Lower leg skin (tissue), 4 donors: ENCODE results near the gene AP3S1. TPM values are rescaled to one million over a fixed set of nuclear protein-coding genes. Genes with fewer than 3 reads are reported as not detected.
"Not testable (repeated sequence)": the region's sequence is repeated elsewhere in the genome, so short reads cannot be mapped to it uniquely, and the experiment has no call there.

Experiments
- DNase-seq, 2 donors: peaks; one replicate each; pipeline ENCODE4 v3.0.0-alpha.2; 2019; ENCODE audit warnings: low spot score in 2 of 2
- H3K4me3 ChIP-seq: fragments of 200-600 bp; sonication (generic); 2 replicates; pipeline ENCODE4 v1.5.1; 2017; ENCODE audit warnings: mild to moderate bottlenecking, low read depth; ENCODE audit not compliant: poor library complexity, severe bottlenecking
- CTCF ChIP-seq, 3 donors: fragments of 450-650 bp; IDR thresholded peaks; one replicate each; pipeline ENCODE4 v1.5.1; 2016; ENCODE audit warnings: antibody characterized with exemption in 3 of 3, mild to moderate bottlenecking in 3 of 3, moderate library complexity in 2 of 3
- POLR2A ChIP-seq, 2 donors: fragments of 450-650 bp; IDR thresholded peaks; one replicate each; pipeline ENCODE4 v1.6.1; 2016 to 2017; ENCODE audit warnings: antibody characterized with exemption in 2 of 2, mild to moderate bottlenecking in 1 of 2, moderate library complexity in 1 of 2
- WGBS, 2 donors: methylation state at CpG; one replicate each; pipeline ENCODE4 v1.1.5; 2018; 5-methylcytosine and 5-hydroxymethylcytosine counted together
- intact Hi-C: fragments of 100-400 bp; cut with DNase I; formaldehyde crosslinking; loops from one replicate; pipeline ENCODE4 v1.15.0; 2023; ENCODE audit warnings: low total_unique reads
- total RNA-seq, 4 donors: library from RNA; depleted of rRNA; stranded (reverse); fragments of >200 nt; gene quantifications; one replicate each; pipeline ENCODE4 v1.1.0, GENCODE V29; 2016

The AP3S1 gene
- total RNA-seq, 4 donors from 2014 or later, result 53.3 to 198 (median 72.8) TPM

DNA sequence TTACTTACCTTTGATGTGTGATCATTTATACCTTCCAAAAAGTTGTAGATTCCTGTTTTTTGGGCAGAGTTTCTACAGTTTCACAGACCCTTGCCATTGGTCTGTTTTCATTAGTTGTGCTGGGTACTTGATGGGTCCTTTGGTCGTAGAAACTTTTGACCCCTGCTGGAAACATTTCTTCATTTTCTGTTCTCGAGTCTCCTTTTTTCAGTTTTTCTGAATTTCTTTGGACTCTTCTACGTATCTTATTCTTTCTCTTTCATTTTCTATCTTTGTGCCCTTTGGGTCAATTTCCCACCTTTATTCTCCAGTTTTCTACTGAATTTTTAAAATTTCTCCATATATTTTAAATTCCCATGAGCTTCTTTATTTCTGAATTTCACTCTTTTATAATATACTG, 16.7 kb downstream of the AP3S1 start:
- H3K4me3 ChIP-seq, result no peak overlapping the region
- TF ChIP-seq POLR2A (IDR thresholded peaks at IDR 0.05) (no peak), CTCF (IDR thresholded peaks at IDR 0.05) (no peak)
- 76 to 86% methylated on average over 3 of the region's 3 CpGs for WGBS, 2 donors
- intact Hi-C loops, result no loop called here
- DNase-seq, result no peak

DNA sequence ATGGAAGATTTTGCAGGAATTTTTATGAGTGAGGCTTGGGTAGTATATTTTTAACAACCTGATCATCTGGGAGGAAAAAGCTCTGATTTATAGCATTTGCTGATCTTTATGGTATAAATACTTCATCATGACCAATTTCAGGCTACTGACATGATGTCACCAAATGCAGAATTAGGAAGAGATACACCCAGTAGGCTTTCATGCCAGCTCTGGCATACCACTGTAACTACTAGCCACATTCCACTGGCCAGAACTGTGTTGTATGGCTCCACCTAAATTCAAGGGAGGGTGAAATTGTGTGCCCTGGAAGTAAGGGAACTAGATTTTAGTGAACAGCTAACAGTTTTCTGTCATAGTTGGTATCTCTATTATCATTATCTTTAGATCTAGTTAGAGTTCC, 17.6 kb downstream of the AP3S1 start:
- intact Hi-C loops, result no loop called here
- no peak overlapping the region for H3K4me3 ChIP-seq
- DNase-seq, result no peak
- TF ChIP-seq POLR2A (IDR thresholded peaks at IDR 0.05), result no peak
- no peak for TF ChIP-seq CTCF (IDR thresholded peaks at IDR 0.05)

DNA sequence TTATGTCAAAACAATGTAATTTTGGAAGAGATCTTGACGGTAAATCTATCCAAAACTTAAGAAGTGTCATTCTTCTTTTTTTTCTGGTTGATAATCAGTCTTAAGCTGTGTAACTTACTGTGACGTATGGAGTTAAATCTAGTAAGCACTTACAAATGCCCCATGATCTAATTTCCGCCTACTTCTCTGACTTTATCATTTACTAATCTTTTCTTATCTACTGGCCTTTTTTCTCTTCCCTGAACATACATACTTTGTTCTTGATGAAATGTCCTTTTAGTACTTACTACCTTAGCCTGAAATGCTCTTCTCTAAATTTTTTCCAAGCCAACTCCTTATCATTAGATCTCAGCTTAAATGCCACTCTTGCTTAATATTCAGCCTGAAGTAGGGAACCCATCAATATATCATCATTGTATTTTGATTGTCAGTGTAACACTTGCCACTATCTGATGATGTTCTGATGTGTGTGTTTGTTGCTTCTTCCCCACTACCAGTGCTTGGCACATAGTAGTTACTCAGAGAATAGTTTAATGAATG, 27.6 kb downstream of the AP3S1 start:
- TF ChIP-seq CTCF (IDR thresholded peaks at IDR 0.05) (no peak), POLR2A (IDR thresholded peaks at IDR 0.05) (no peak)
- DNase-seq, result no peak
- WGBS, 2 donors, result 83 to 92% methylated on average over 3 of the region's 3 CpGs
- intact Hi-C loops, result no loop called here
- no peak overlapping the region for H3K4me3 ChIP-seq

DNA sequence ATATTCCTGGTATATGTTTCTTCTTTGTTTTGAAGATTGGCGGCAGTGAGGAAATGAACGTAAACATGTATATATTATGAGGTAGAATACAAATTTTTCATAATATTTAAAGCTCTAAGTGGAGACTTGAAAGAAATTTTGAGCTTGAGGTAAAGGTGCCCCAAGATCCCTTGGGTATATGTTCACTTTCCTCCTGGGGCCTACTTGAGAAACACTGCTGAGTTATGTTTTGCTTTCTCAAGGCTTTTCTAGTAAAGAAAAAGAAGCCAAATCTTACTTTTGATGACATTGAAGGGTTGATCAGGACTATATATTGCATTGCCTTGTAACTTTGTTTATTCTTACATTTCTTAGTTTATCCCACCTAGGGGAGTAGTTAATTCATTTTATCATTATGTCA, 30.7 kb downstream of the AP3S1 start:
- DNase-seq, result no peak
- intact Hi-C loops, result no loop called here
- TF ChIP-seq POLR2A (IDR thresholded peaks at IDR 0.05) (no peak), CTCF (IDR thresholded peaks at IDR 0.05) (no peak)
- WGBS, 2 donors, result 94 to 95% methylated on average over 2 of the region's 2 CpGs
- no peak overlapping the region for H3K4me3 ChIP-seq

- no peak overlapping the region for H3K4me3 ChIP-seq
- TF ChIP-seq CTCF (IDR thresholded peaks at IDR 0.05) (no peak), POLR2A (IDR thresholded peaks at IDR 0.05) (no peak)
- 94% methylated on average over 1 of the region's 1 CpG for WGBS, 2 donors
- intact Hi-C loops, result no loop called here
- DNase-seq, result no peak
These were observed 31.7 kb downstream of the AP3S1 start for GRCh38 chr5:115873392-115873791.

DNA sequence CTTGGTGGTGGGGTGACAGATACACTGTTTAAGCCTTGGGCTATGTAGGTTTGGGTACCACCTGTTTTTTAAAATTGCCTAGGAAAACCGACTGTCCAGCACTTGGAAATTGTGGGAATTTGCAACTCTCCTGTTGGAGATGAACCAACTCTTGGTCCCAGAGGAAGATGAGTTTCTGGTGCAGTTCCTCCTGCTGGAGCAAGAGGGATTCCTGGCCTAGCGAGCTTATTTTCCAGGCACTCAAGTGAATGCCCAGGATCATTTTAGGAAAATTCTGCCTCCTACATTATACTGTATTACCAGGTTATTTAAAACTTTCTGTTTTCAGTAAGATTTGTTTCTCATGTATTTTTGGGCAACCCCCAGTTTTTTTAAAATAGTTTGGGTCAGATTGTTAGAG, 33.7 kb downstream of the AP3S1 start:
- intact Hi-C loops, result no loop called here
- DNase-seq, result no peak
- 79 to 86% methylated on average over 2 of the region's 2 CpGs for WGBS, 2 donors
- H3K4me3 ChIP-seq, result no peak overlapping the region
- TF ChIP-seq CTCF (IDR thresholded peaks at IDR 0.05) (no peak), POLR2A (IDR thresholded peaks at IDR 0.05) (no peak)

DNA sequence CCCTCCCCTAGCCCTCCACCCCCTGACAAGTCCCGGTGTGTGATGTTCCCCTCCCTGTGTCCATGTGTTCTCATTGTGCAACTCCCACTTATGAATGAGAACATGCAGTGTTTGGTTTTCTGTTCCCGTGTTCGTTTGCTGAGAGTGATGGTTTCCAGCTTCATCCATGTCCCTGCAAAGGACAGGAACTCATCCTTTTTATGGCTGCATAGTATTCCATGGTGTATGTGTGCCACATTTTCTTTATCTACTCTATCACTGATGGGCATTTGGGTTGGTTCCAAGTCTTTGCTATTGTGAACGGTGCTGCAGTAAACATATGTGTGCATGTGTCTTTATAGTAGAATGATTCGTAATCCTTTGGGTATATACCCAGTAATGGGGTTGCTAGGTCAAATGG, 35.6 kb downstream of the AP3S1 start:
- 94 to 97% methylated on average over 5 of the region's 5 CpGs for WGBS, 2 donors
- intact Hi-C loops, DNase-seq, H3K4me3 ChIP-seq: not testable (repeated sequence)

DNA sequence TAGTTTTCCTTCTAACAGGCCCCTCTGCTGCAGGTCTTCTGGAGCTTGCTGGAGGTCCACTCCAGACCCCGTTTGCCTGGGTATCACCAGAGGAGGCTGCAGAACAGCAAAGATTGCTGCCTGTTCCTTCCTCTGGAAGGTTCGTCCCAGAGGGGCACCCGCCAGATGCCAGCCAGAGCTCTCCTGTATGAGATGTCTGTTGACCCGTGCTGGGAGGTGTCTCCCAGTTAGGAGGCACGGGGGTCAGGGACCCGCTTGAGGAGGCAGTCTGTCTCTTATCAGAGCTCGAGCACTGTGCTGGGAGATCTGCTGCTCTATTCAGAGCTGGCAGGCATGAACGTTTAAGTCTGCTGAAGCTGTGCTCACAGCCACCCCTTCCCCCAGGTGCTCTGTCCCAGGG, 40.7 kb downstream of the AP3S1 start:
- WGBS, 2 donors, result 93 to 100% methylated on average over 6 to 8 of the region's 8 CpGs
- not testable (repeated sequence) for DNase-seq, H3K4me3 ChIP-seq
- intact Hi-C loops, result loop anchor here (10.0 kb wide), 1 partner anchor 162 kb away; no protein-coding TSS in a partner anchor
